ENCODE results near the gene MEIS1. TPM values are rescaled to one million over a fixed set of nuclear protein-coding genes. Genes with fewer than 3 reads are reported as not detected.

Gene MEIS1
- total and polyA plus RNA-seq, 8 donors: 4.8 to 172 (median 38.5) TPM

- no peak overlapping the region for H3K4me3 ChIP-seq
- DNase-seq: peak in 1 of 2 donors; percentile 88
- H3K36me3 ChIP-seq: peaks cover 0 to 29% (median 18%) of the 10 kb centered on the region in 4 donors
- intact Hi-C loops (cut with DNase I; ENCODE audit: low total_unique reads): no loop called here
- 61 to 87% (median 73%) methylated on average over 4 of the region's 4 CpGs for WGBS, 5 donors
- TF ChIP-seq POLR2A (IDR thresholded peaks at IDR 0.05): no peak
- no peak for TF ChIP-seq POLR2AphosphoS5 (IDR thresholded peaks at IDR 0.05)
- no peak for TF ChIP-seq CTCF (IDR thresholded peaks at IDR 0.05)
- TF ChIP-seq EP300 (IDR thresholded peaks at IDR 0.05): no peak
- peaks cover 0 to 8% (median 4%) of the 10 kb centered on the region in 3 donors for H3K27me3 ChIP-seq
- peaks cover 0 to 55% (median 21%) of the 10 kb centered on the region in 4 donors for H3K4me1 ChIP-seq
- peak overlapping the region in 2 of 5 donors; percentile 5 to 20 for H3K27ac ChIP-seq
- H3K9me3 ChIP-seq: no peaks in the 10 kb centered on the region
These were observed 134.5 kb downstream of the MEIS1 start for GRCh38 chr2:66569321-66569851.

DNA sequence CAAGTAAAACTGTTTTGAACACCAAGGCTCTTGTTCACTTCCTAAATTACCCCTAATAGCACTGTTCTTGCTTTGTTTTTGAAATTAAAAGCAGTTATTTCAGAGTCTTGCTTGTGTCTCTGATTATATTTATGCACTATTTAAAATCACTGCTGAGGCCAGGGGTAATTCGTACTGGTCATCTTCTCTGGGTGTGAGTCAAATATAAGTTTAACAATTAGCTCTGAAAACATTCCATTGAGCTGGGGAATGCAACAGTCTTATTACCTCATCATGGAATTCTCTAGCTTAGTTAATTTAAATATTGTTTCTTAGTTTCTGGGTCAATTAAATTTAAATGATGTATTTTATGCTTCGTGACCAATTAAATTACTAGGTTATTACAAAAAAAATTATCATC lies 135.0 kb downstream of the MEIS1 start:
- Histone ChIP-seq H3K36me3 (peaks cover 0 to 29% (median 18%) of the 10 kb centered on the region in 4 donors), H3K4me1 (peaks cover under 1 to 55% (median 22%) of the 10 kb centered on the region in 4 donors), H3K27ac (peak overlapping the region in 1 of 5 donors; percentile 20), H3K9me3 (no peaks in the 10 kb centered on the region), H3K27me3 (peaks cover 0 to 12% (median 6%) of the 10 kb centered on the region in 3 donors), H3K4me3 (no peak overlapping the region)
- TF ChIP-seq POLR2A (IDR thresholded peaks at IDR 0.05): no peak
- no peak for TF ChIP-seq CTCF (IDR thresholded peaks at IDR 0.05)
- no peak for TF ChIP-seq EP300 (IDR thresholded peaks at IDR 0.05)
- no peak for TF ChIP-seq POLR2AphosphoS5 (IDR thresholded peaks at IDR 0.05)
- intact Hi-C loops (cut with DNase I; ENCODE audit: low total_unique reads): loop anchor here (5.0 kb wide), 1 partner anchor 148 kb away; no protein-coding TSS in a partner anchor
- WGBS, 5 donors: 77 to 86% (median 79%) methylated on average over 2 of the region's 2 CpGs
- no peak for DNase-seq

- 85 to 95% (median 91%) methylated on average over 3 of the region's 3 CpGs for WGBS, 5 donors
- H3K4me1 ChIP-seq: peaks cover under 1 to 55% (median 25%) of the 10 kb centered on the region in 4 donors
- TF ChIP-seq POLR2A (IDR thresholded peaks at IDR 0.05) (no peak), POLR2AphosphoS5 (IDR thresholded peaks at IDR 0.05) (no peak), CTCF (IDR thresholded peaks at IDR 0.05) (no peak), EP300 (IDR thresholded peaks at IDR 0.05) (no peak)
These were observed 135.5 kb downstream of the MEIS1 start for GRCh38 chr2:66570471-66570870.

DNA sequence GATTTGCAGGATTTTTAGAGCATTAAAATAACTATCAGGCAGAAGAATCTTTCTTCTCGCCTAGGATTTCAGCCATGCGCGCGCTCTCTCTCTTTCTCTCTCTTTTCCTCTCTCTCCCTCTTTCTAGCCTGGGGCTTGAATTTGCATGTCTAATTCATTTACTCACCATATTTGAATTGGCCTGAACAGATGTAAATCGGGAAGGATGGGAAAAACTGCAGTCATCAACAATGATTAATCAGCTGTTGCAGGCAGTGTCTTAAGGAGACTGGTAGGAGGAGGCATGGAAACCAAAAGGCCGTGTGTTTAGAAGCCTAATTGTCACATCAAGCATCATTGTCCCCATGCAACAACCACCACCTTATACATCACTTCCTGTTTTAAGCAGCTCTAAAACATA lies 137.0 kb downstream of the MEIS1 start:
- H3K4me1 ChIP-seq: peaks cover 13 to 66% (median 35%) of the 10 kb centered on the region in 4 donors
- no peaks in the 10 kb centered on the region for H3K9me3 ChIP-seq
- intact Hi-C loops (cut with DNase I; ENCODE audit: low total_unique reads): loop anchor here (5.0 kb wide), 1 partner anchor 150 kb away; no protein-coding TSS in a partner anchor
- TF ChIP-seq POLR2A (IDR thresholded peaks at IDR 0.05) (no peak), POLR2AphosphoS5 (IDR thresholded peaks at IDR 0.05) (no peak), CTCF (IDR thresholded peaks at IDR 0.05) (no peak), EP300 (IDR thresholded peaks at IDR 0.05) (no peak)
- peaks cover 5 to 31% (median 25%) of the 10 kb centered on the region in 3 donors for H3K27me3 ChIP-seq
- H3K27ac ChIP-seq: peak overlapping the region in 1 of 5 donors; percentile 14
- H3K36me3 ChIP-seq: peaks cover 0 to 29% (median 18%) of the 10 kb centered on the region in 4 donors
- H3K4me3 ChIP-seq: no peak overlapping the region
- no peak for DNase-seq
- WGBS, 5 donors: 78 to 86% (median 81%) methylated on average over 6 of the region's 6 CpGs

More at GRCh38 chr2:66570471-66570870, 135.5 kb downstream of the MEIS1 start:
- H3K4me3 ChIP-seq: no peak overlapping the region
- DNase-seq: no peak
- H3K27me3 ChIP-seq: peaks cover 0 to 17% (median 11%) of the 10 kb centered on the region in 3 donors
- no peaks in the 10 kb centered on the region for H3K9me3 ChIP-seq
- H3K27ac ChIP-seq: peak overlapping the region in 1 of 5 donors; percentile 14
- intact Hi-C loops (cut with DNase I; ENCODE audit: low total_unique reads): loop anchor here (5.0 kb wide), 1 partner anchor 148 kb away; no protein-coding TSS in a partner anchor
- H3K36me3 ChIP-seq: peaks cover 0 to 29% (median 18%) of the 10 kb centered on the region in 4 donors

All from stomach (tissue), 9 donors.